Femur (tissue), 1 donor: Measurements from ENCODE around the gene NXPH4.

ENCODE experiments used
- DNase-seq: peaks from one replicate; pipeline ENCODE4 v3.0.0-alpha.2; 2017

The NXPH4 gene

GRCh38 chr12:57233357-57234232, 17.0 kb downstream of the NXPH4 start:
- peak; percentile 32 for DNase-seq

- no peak for DNase-seq
Measured at GRCh38 chr12:57234233-57234570, 17.6 kb downstream of the NXPH4 start.

- no peak for DNase-seq
Measured at GRCh38 chr12:57234571-57235016, 18.0 kb downstream of the NXPH4 start.

- peak; percentile 81 for DNase-seq
Measured at GRCh38 chr12:57235017-57235727, 18.6 kb downstream of the NXPH4 start.

- peak; percentile 25 for DNase-seq
Measured at GRCh38 chr12:57235728-57236131, 19.1 kb downstream of the NXPH4 start.

- peak; percentile 44 for DNase-seq
Measured at GRCh38 chr12:57236201-57236924, 19.8 kb downstream of the NXPH4 start.

- peak; percentile 68 for DNase-seq
Measured at GRCh38 chr12:57236925-57237595, 20.5 kb downstream of the NXPH4 start.

GRCh38 chr12:57237596-57237931, 21.0 kb downstream of the NXPH4 start:
- no peak for DNase-seq

- peak; percentile 36 for DNase-seq
Measured at GRCh38 chr12:57237932-57238853, 21.6 kb downstream of the NXPH4 start.

GRCh38 chr12:57238854-57239554, 22.4 kb downstream of the NXPH4 start:
- DNase-seq = peak; percentile 93

- no peak for DNase-seq
Measured at GRCh38 chr12:57239587-57240065, 23.0 kb downstream of the NXPH4 start.

GRCh38 chr12:57240066-57240921, 23.7 kb downstream of the NXPH4 start:
- DNase-seq = peak; percentile 63

GRCh38 chr12:57240926-57241401, 24.4 kb downstream of the NXPH4 start:
- peak; percentile 39 for DNase-seq

GRCh38 chr12:57241402-57242310, 25.1 kb downstream of the NXPH4 start:
- peak; percentile 30 for DNase-seq

- DNase-seq = peak; percentile 72
Measured at GRCh38 chr12:57242329-57242690, 25.7 kb downstream of the NXPH4 start.

GRCh38 chr12:57242691-57243454, 26.3 kb downstream of the NXPH4 start:
- peak; percentile 70 for DNase-seq

GRCh38 chr12:57243521-57244311, 27.1 kb downstream of the NXPH4 start:
- peak; percentile 80 for DNase-seq
